ENCODE measurements around the gene PLXNA3. TPM values are rescaled to one million over a fixed set of nuclear protein-coding genes. Genes with fewer than 3 reads are reported as not detected.

Gene PLXNA3
- total RNA-seq, 1 experiment from 2014 or later = 89.3 TPM

DNA sequence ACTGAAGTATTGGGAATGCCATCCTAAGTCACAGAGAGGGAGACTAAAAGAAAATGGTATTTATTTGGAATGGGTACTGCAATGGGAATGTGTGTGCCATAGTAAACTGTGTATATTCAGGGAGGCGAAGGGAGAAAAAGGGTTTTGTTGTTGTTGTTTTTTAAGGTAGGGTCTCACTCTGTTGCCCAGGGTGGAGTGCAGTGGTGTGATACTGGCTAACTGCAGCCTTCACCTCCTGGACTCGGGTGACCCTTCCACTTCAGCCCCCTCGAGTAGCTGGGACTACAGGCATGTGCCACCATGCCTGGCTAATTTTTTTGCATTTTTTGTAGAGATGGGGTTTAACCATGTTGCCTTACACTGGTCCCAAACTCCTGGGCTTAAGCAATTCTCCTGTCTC, 36.6 kb downstream of the PLXNA3 start:
- DNase-seq (ENCODE audit: low read depth, low spot score) (no peak), ATAC-seq (no peak)
- no peak overlapping the region for H2AFZ ChIP-seq (ENCODE audit: low read depth, low read length, poor library complexity, severe bottlenecking)
- RAD21 ChIA-PET (ENCODE audit: low non-redundant PET in 1 of 2, low total read pairs in 2 of 2, uncharacterized antibody in 2 of 2, unreplicated experiment in 2 of 2) = no interaction called here
- no peaks in the 10 kb centered on the region for H3K9me3 ChIP-seq (ENCODE audit: control insufficient read depth in 1 of 2, insufficient read depth in 1 of 2, low read depth in 1 of 2, low read length in 2 of 2)
- TF ChIP-seq SRF (IDR thresholded peaks at IDR 0.05; ENCODE audit: low read depth) = no peak
- TF ChIP-seq YY1 (IDR thresholded peaks at IDR 0.05; ENCODE audit: extremely low read depth, insufficient replicate concordance, low read depth, low read length) = no peak
- TF ChIP-seq POLR2AphosphoS5 (IDR thresholded peaks at IDR 0.05; ENCODE audit: low read depth, low read length) = no peak
- TF ChIP-seq, protein P1, sequence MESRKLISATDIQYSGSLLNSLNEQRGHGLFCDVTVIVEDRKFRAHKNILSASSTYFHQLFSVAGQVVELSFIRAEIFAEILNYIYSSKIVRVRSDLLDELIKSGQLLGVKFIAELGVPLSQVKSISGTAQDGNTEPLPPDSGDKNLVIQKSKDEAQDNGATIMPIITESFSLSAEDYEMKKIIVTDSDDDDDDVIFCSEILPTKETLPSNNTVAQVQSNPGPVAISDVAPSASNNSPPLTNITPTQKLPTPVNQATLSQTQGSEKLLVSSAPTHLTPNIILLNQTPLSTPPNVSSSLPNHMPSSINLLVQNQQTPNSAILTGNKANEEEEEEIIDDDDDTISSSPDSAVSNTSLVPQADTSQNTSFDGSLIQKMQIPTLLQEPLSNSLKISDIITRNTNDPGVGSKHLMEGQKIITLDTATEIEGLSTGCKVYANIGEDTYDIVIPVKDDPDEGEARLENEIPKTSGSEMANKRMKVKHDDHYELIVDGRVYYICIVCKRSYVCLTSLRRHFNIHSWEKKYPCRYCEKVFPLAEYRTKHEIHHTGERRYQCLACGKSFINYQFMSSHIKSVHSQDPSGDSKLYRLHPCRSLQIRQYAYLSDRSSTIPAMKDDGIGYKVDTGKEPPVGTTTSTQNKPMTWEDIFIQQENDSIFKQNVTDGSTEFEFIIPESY (IDR thresholded peaks at IDR 0.05; ENCODE audit: extremely low read depth, insufficient replicate concordance, low read length) = no peak
- TF ChIP-seq, protein P2, sequence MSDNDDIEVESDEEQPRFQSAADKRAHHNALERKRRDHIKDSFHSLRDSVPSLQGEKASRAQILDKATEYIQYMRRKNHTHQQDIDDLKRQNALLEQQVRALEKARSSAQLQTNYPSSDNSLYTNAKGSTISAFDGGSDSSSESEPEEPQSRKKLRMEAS (IDR thresholded peaks at IDR 0.05) = no peak
- TF ChIP-seq TCF7L2 (IDR thresholded peaks at IDR 0.05; ENCODE audit: borderline replicate concordance, extremely low read depth, insufficient read depth, insufficient read length) = no peak
- no peak for TF ChIP-seq EZH2 (IDR thresholded peaks at IDR 0.05)
- TF ChIP-seq, protein P3, sequence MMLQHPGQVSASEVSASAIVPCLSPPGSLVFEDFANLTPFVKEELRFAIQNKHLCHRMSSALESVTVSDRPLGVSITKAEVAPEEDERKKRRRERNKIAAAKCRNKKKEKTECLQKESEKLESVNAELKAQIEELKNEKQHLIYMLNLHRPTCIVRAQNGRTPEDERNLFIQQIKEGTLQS (IDR thresholded peaks at IDR 0.05) = no peak
- TF ChIP-seq RAD21 (IDR thresholded peaks at IDR 0.05; ENCODE audit: low read depth) = no peak
- no peak for TF ChIP-seq ZNF274 (IDR thresholded peaks at IDR 0.05; ENCODE audit: low read depth, low read length)
- TF ChIP-seq, protein P4, sequence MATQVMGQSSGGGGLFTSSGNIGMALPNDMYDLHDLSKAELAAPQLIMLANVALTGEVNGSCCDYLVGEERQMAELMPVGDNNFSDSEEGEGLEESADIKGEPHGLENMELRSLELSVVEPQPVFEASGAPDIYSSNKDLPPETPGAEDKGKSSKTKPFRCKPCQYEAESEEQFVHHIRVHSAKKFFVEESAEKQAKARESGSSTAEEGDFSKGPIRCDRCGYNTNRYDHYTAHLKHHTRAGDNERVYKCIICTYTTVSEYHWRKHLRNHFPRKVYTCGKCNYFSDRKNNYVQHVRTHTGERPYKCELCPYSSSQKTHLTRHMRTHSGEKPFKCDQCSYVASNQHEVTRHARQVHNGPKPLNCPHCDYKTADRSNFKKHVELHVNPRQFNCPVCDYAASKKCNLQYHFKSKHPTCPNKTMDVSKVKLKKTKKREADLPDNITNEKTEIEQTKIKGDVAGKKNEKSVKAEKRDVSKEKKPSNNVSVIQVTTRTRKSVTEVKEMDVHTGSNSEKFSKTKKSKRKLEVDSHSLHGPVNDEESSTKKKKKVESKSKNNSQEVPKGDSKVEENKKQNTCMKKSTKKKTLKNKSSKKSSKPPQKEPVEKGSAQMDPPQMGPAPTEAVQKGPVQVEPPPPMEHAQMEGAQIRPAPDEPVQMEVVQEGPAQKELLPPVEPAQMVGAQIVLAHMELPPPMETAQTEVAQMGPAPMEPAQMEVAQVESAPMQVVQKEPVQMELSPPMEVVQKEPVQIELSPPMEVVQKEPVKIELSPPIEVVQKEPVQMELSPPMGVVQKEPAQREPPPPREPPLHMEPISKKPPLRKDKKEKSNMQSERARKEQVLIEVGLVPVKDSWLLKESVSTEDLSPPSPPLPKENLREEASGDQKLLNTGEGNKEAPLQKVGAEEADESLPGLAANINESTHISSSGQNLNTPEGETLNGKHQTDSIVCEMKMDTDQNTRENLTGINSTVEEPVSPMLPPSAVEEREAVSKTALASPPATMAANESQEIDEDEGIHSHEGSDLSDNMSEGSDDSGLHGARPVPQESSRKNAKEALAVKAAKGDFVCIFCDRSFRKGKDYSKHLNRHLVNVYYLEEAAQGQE (IDR thresholded peaks at IDR 0.05; ENCODE audit: low read depth) = no peak
- no peak for TF ChIP-seq CEBPB (IDR thresholded peaks at IDR 0.05; ENCODE audit: low read depth)
- TF ChIP-seq EZH2phosphoT487 (IDR thresholded peaks at IDR 0.05; ENCODE audit: borderline replicate concordance) = no peak
- no peak for TF ChIP-seq SIN3A (IDR thresholded peaks at IDR 0.05; ENCODE audit: low read depth)
- TF ChIP-seq JUND (IDR thresholded peaks at IDR 0.05) = no peak
- TF ChIP-seq, protein P5, sequence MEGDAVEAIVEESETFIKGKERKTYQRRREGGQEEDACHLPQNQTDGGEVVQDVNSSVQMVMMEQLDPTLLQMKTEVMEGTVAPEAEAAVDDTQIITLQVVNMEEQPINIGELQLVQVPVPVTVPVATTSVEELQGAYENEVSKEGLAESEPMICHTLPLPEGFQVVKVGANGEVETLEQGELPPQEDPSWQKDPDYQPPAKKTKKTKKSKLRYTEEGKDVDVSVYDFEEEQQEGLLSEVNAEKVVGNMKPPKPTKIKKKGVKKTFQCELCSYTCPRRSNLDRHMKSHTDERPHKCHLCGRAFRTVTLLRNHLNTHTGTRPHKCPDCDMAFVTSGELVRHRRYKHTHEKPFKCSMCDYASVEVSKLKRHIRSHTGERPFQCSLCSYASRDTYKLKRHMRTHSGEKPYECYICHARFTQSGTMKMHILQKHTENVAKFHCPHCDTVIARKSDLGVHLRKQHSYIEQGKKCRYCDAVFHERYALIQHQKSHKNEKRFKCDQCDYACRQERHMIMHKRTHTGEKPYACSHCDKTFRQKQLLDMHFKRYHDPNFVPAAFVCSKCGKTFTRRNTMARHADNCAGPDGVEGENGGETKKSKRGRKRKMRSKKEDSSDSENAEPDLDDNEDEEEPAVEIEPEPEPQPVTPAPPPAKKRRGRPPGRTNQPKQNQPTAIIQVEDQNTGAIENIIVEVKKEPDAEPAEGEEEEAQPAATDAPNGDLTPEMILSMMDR (IDR thresholded peaks at IDR 0.05 in 2 of 3, conservative IDR thresholded peaks at IDR 0.05 in 1 of 3; ENCODE audit: borderline replicate concordance in 1 of 3, insufficient read depth in 1 of 3, low read depth in 2 of 3, low read length in 2 of 3) = no peak
- no peak for TF ChIP-seq SP1 (IDR thresholded peaks at IDR 0.05; ENCODE audit: low read depth)
- no peak for TF ChIP-seq ZFX (IDR thresholded peaks at IDR 0.05)
- H4K20me1 ChIP-seq (ENCODE audit: insufficient read depth) = no peaks in the 10 kb centered on the region
- H3K27me3 ChIP-seq (ENCODE audit: insufficient read depth, low read length) = no peaks in the 10 kb centered on the region
- no peak overlapping the region for H3K4me2 ChIP-seq (ENCODE audit: low read length)
- H3K4me1 ChIP-seq (ENCODE audit: control insufficient read depth in 1 of 2, insufficient read depth in 2 of 2, low read length in 2 of 2) = peaks cover 0 to 5% of the 10 kb centered on the region in 2 experiments; a peak in 1 of 4 replicates
- H3K27ac ChIP-seq (ENCODE audit: low read depth, low read length) = no peak overlapping the region
- no TSS peak for BruUV-seq (replicated peaks)
- POLR2A ChIA-PET = no interaction called here
- H3K79me2 ChIP-seq (ENCODE audit: insufficient read depth, low read length) = no peaks in the 10 kb centered on the region
- CTCF ChIA-PET = no interaction called here
- no peak overlapping the region for H3K9ac ChIP-seq (ENCODE audit: low read length)
- no peaks in the 10 kb centered on the region for H3K9me2 ChIP-seq (ENCODE audit: insufficient read depth)
- intact Hi-C loops (cut with micrococcal nuclease) = no loop called here
- H3K36me3 ChIP-seq (ENCODE audit: control insufficient read depth in 1 of 2, insufficient read depth in 2 of 2, low read length in 2 of 2) = no peaks in the 10 kb centered on the region
- H3K4me3 ChIP-seq (replicated peaks in 1 of 2; ENCODE audit: low read depth in 1 of 2, low read length in 2 of 2) = no peak overlapping the region
